Liver (tissue), 9 donors: ENCODE results near the gene PLPP2. TPM values are rescaled to one million over a fixed set of nuclear protein-coding genes. Genes with fewer than 3 reads are reported as not detected.
A peak's percentile ranks its signal among the peaks of the same experiment; 100 is the strongest.

Source experiments
- DNase-seq: peaks from one replicate; pipeline ENCODE4 v3.0.0-alpha.2; 2017; ENCODE audit warnings: low spot score
- H3K27ac ChIP-seq, 2 donors: one replicate each; pipeline ENCODE4 v1.7.0; 2013; ENCODE audit warnings: inconsistent platforms in 2 of 2, low read length in 2 of 2, control low read depth in 1 of 2, low read depth in 1 of 2, mild to moderate bottlenecking in 1 of 2
- H3K27me3 ChIP-seq, 4 donors: one replicate each; pipeline versions ENCODE4 v1.6.1 to v1.7.0; 2013; ENCODE audit warnings: low read length in 3 of 4, inconsistent platforms in 1 of 4, mild to moderate bottlenecking in 1 of 4, moderate library complexity in 1 of 4; ENCODE audit not compliant: control insufficient read depth in 4 of 4, insufficient read depth in 4 of 4
- H3K36me3 ChIP-seq, 4 donors: one replicate each; pipeline versions ENCODE4 v1.6.1 to v1.7.0; 2013; ENCODE audit warnings: low read length in 3 of 4, mild to moderate bottlenecking in 3 of 4, low read depth in 1 of 4, moderate library complexity in 1 of 4; ENCODE audit not compliant: control insufficient read depth in 4 of 4, insufficient read depth in 3 of 4
- H3K4me1 ChIP-seq, 4 donors: one replicate each; pipeline versions ENCODE4 v1.6.1 to v1.7.0; 2013; ENCODE audit warnings: low read length in 3 of 4, mild to moderate bottlenecking in 3 of 4, moderate library complexity in 1 of 4; ENCODE audit not compliant: control insufficient read depth in 4 of 4, insufficient read depth in 4 of 4
- H3K4me3 ChIP-seq, 3 donors: one replicate each; pipeline versions ENCODE4 v1.6.1 to v1.7.0; 2013; ENCODE audit warnings: low read length in 3 of 3, control low read depth in 1 of 3, low read depth in 1 of 3, mild to moderate bottlenecking in 1 of 3
- H3K9ac ChIP-seq, 2 donors: one replicate each; pipeline ENCODE4 v1.7.0; 2013; ENCODE audit warnings: low read length in 2 of 2, mild to moderate bottlenecking in 2 of 2, moderate library complexity in 2 of 2, control low read depth in 1 of 2, low read depth in 1 of 2
- H3K9me3 ChIP-seq, 4 donors: one replicate each; pipeline versions ENCODE4 v1.6.1 to v1.7.0; 2013; ENCODE audit warnings: low read length in 3 of 4; ENCODE audit not compliant: control insufficient read depth in 4 of 4
- EGR1 ChIP-seq, 2 donors: IDR thresholded peaks; 2 replicates each; pipeline ENCODE4 v1.6.1; 2016 to 2018; ENCODE audit warnings: antibody characterized with exemption in 2 of 2, low read depth in 2 of 2
- FOXA1 ChIP-seq: IDR thresholded peaks from 2 replicates; pipeline ENCODE4 v1.6.1; 2016; ENCODE audit warnings: antibody characterized with exemption
- FOXA2 ChIP-seq: IDR thresholded peaks from 2 replicates; pipeline ENCODE4 v1.6.1; 2016; ENCODE audit warnings: antibody characterized with exemption
- GABPA ChIP-seq, 2 donors: IDR thresholded peaks in 1 of 2; conservative IDR thresholded peaks in 1 of 2; 2 replicates each; pipeline ENCODE4 v1.6.1; 2016; ENCODE audit warnings: antibody characterized with exemption in 2 of 2, mild to moderate bottlenecking in 1 of 2, moderate library complexity in 1 of 2
- HNF4A ChIP-seq, 2 donors: conservative IDR thresholded peaks; 2 replicates each; pipeline ENCODE4 v1.6.1; 2016; ENCODE audit warnings: antibody characterized with exemption in 2 of 2, mild to moderate bottlenecking in 2 of 2
- HNF4G ChIP-seq: IDR thresholded peaks from 2 replicates; pipeline ENCODE4 v1.6.1; 2016; ENCODE audit warnings: antibody characterized with exemption
- JUND ChIP-seq, 2 donors: IDR thresholded peaks; 2 replicates each; pipeline ENCODE4 v1.6.1; 2016; ENCODE audit warnings: antibody characterized with exemption in 2 of 2
- NR2F2 ChIP-seq: IDR thresholded peaks from 2 replicates; pipeline ENCODE4 v1.6.1; 2016; ENCODE audit warnings: antibody characterized with exemption
- RAD21 ChIP-seq, 2 donors: IDR thresholded peaks; 2 replicates each; pipeline ENCODE4 v1.6.1; 2016; ENCODE audit warnings: antibody characterized with exemption in 2 of 2, mild to moderate bottlenecking in 2 of 2
- RXRA ChIP-seq, 2 donors: IDR thresholded peaks; 2 replicates each; pipeline ENCODE4 v1.6.1; 2017 to 2018; ENCODE audit warnings: antibody characterized with exemption in 2 of 2, mild to moderate bottlenecking in 1 of 2
- SP1 ChIP-seq: IDR thresholded peaks from 2 replicates; pipeline ENCODE4 v1.6.1; 2018; ENCODE audit warnings: antibody characterized with exemption, mild to moderate bottlenecking
- TAF1 ChIP-seq: conservative IDR thresholded peaks from 2 replicates; pipeline ENCODE4 v1.6.1; 2016; ENCODE audit warnings: antibody characterized with exemption, mild to moderate bottlenecking
- YY1 ChIP-seq: IDR thresholded peaks from 2 replicates; pipeline ENCODE4 v1.6.1; 2016; ENCODE audit warnings: antibody characterized with exemption, mild to moderate bottlenecking
- WGBS: extraction: QIAGEN DNeasy Blood & Tissue Kit; methylation state at CpG from one replicate; pipeline ENCODE4 v1.1.7; 2013; 5-methylcytosine and 5-hydroxymethylcytosine counted together
- polyA plus RNA-seq, 2 donors: library from polyadenylated mRNA; stranded (reverse) in 1 of 2; unstranded in 1 of 2; fragments of 200-250 nt in 1 of 2; fragments of >200 nt in 1 of 2; fragmentation: Nextera tagmentation in 1 of 2; extraction: Ambion mirVana in 1 of 2; gene quantifications; one replicate each; pipeline versions ENCODE4 v1.2.1 to v1.2.3, GENCODE V29; 2013 to 2015
- total RNA-seq, 2 donors: library from RNA; depleted of rRNA; stranded (reverse); fragments of >200 nt; gene quantifications; one replicate each; pipeline ENCODE4 v1.2.3, GENCODE V29; 2014
- TF ChIP-seq, protein P1 (sequence below): IDR thresholded peaks from 2 replicates; pipeline ENCODE4 v1.6.1; 2016; ENCODE audit warnings: antibody characterized with exemption
- TF ChIP-seq, protein P2 (sequence below): IDR thresholded peaks from 2 replicates; pipeline ENCODE4 v1.6.1; 2016; ENCODE audit warnings: antibody characterized with exemption
- TF ChIP-seq, protein P3 (sequence below): IDR thresholded peaks from 2 replicates; pipeline ENCODE4 v1.6.1; 2016; ENCODE audit warnings: antibody characterized with exemption
- TF ChIP-seq, protein P4 (sequence below): fragments of 150-350 bp; IDR thresholded peaks from 2 replicates; pipeline ENCODE4 v1.5.1; 2017; ENCODE audit warnings: improper control_type of control experiment, low read depth, low read length; ENCODE audit not compliant: missing input control
- TF ChIP-seq, protein P5 (sequence below): IDR thresholded peaks from 2 replicates; pipeline ENCODE4 v1.6.1; 2016; ENCODE audit warnings: antibody characterized with exemption, mild to moderate bottlenecking
- donor health status: healthy.
- donor health status: healthy.
- donor health status: healthy.
- donor health status: healthy.
- donor health status: healthy.

PLPP2 gene
- total and polyA plus RNA-seq, 4 donors, result 0.75 to 5.9 (median 2.0) TPM

DNA sequence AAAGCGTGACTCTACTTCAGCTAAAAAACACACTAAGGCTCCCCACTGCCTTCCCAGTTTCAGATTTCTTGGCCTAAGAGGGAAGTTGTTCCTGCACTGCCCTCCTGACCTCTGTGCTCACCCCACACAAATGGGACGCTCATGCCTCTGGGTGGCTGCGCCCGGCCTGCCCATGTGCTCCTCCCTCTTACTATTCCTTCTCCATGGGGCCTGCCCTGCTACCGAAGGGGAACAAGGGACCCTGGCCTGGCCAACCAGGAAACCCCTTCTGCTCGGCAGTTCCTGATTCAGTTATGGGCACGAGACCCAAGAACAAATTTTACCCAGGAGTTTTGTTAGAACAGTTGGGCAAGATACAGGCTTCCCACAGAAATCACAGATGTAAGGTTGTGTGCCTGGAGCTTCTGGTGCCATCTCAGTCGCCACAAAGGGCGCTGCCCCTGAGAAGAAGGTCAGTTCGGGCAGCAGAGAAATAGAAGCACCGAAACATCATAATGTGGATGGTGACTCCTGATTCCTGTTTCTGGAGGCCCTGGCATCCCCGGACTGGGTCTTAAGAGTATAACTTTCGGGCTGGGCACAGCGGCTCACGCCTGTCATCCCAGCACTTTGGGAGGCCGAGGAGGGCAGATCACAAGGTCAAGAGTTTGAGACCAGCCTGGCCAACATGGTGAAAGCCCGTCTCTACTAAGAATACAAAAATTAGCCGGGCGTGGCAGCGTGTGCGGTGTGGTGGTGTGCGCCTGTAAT lies 5.4 kb upstream of the PLPP2 start:
- Histone ChIP-seq H3K9me3 (peaks cover 2 to 8% (median 5%) of the 10 kb centered on the region in 4 donors), H3K27me3 (peaks cover 0 to 14% (median 3%) of the 10 kb centered on the region in 4 donors), H3K27ac (no peak overlapping the region), H3K9ac (no peak overlapping the region), H3K4me3 (no peak overlapping the region), H3K4me1 (peaks cover 0 to 7% (median 1%) of the 10 kb centered on the region in 4 donors), H3K36me3 (no peaks in the 10 kb centered on the region)
- DNase-seq, result peak; percentile 30
- WGBS, result 87% methylated on average over 22 of the region's 22 CpGs
- TF ChIP-seq, protein P1, sequence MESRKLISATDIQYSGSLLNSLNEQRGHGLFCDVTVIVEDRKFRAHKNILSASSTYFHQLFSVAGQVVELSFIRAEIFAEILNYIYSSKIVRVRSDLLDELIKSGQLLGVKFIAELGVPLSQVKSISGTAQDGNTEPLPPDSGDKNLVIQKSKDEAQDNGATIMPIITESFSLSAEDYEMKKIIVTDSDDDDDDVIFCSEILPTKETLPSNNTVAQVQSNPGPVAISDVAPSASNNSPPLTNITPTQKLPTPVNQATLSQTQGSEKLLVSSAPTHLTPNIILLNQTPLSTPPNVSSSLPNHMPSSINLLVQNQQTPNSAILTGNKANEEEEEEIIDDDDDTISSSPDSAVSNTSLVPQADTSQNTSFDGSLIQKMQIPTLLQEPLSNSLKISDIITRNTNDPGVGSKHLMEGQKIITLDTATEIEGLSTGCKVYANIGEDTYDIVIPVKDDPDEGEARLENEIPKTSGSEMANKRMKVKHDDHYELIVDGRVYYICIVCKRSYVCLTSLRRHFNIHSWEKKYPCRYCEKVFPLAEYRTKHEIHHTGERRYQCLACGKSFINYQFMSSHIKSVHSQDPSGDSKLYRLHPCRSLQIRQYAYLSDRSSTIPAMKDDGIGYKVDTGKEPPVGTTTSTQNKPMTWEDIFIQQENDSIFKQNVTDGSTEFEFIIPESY, result no peak
- TF ChIP-seq HNF4G, result no peak
- no peak for TF ChIP-seq FOXA2
- no peak for TF ChIP-seq JUND (IDR thresholded peaks at IDR 0.05)
- no peak for TF ChIP-seq TAF1
- TF ChIP-seq, protein P2, sequence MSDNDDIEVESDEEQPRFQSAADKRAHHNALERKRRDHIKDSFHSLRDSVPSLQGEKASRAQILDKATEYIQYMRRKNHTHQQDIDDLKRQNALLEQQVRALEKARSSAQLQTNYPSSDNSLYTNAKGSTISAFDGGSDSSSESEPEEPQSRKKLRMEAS, result no peak
- TF ChIP-seq, protein P3, sequence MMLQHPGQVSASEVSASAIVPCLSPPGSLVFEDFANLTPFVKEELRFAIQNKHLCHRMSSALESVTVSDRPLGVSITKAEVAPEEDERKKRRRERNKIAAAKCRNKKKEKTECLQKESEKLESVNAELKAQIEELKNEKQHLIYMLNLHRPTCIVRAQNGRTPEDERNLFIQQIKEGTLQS, result no peak
- TF ChIP-seq NR2F2, result no peak
- no peak for TF ChIP-seq GABPA (IDR thresholded peaks at IDR 0.05 in 1 of 2, conservative IDR thresholded peaks at IDR 0.05 in 1 of 2)
- no peak for TF ChIP-seq HNF4A (conservative IDR thresholded peaks at IDR 0.05)
- TF ChIP-seq, protein P4, sequence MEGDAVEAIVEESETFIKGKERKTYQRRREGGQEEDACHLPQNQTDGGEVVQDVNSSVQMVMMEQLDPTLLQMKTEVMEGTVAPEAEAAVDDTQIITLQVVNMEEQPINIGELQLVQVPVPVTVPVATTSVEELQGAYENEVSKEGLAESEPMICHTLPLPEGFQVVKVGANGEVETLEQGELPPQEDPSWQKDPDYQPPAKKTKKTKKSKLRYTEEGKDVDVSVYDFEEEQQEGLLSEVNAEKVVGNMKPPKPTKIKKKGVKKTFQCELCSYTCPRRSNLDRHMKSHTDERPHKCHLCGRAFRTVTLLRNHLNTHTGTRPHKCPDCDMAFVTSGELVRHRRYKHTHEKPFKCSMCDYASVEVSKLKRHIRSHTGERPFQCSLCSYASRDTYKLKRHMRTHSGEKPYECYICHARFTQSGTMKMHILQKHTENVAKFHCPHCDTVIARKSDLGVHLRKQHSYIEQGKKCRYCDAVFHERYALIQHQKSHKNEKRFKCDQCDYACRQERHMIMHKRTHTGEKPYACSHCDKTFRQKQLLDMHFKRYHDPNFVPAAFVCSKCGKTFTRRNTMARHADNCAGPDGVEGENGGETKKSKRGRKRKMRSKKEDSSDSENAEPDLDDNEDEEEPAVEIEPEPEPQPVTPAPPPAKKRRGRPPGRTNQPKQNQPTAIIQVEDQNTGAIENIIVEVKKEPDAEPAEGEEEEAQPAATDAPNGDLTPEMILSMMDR, result no peak
- no peak for TF ChIP-seq RXRA (IDR thresholded peaks at IDR 0.05)
- TF ChIP-seq, protein P5, sequence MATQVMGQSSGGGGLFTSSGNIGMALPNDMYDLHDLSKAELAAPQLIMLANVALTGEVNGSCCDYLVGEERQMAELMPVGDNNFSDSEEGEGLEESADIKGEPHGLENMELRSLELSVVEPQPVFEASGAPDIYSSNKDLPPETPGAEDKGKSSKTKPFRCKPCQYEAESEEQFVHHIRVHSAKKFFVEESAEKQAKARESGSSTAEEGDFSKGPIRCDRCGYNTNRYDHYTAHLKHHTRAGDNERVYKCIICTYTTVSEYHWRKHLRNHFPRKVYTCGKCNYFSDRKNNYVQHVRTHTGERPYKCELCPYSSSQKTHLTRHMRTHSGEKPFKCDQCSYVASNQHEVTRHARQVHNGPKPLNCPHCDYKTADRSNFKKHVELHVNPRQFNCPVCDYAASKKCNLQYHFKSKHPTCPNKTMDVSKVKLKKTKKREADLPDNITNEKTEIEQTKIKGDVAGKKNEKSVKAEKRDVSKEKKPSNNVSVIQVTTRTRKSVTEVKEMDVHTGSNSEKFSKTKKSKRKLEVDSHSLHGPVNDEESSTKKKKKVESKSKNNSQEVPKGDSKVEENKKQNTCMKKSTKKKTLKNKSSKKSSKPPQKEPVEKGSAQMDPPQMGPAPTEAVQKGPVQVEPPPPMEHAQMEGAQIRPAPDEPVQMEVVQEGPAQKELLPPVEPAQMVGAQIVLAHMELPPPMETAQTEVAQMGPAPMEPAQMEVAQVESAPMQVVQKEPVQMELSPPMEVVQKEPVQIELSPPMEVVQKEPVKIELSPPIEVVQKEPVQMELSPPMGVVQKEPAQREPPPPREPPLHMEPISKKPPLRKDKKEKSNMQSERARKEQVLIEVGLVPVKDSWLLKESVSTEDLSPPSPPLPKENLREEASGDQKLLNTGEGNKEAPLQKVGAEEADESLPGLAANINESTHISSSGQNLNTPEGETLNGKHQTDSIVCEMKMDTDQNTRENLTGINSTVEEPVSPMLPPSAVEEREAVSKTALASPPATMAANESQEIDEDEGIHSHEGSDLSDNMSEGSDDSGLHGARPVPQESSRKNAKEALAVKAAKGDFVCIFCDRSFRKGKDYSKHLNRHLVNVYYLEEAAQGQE, result no peak
- TF ChIP-seq EGR1 (IDR thresholded peaks at IDR 0.05; ENCODE audit: low read depth in 2 of 2), result no peak
- TF ChIP-seq YY1, result no peak
- no peak for TF ChIP-seq FOXA1
- TF ChIP-seq SP1, result no peak
- no peak for TF ChIP-seq RAD21 (IDR thresholded peaks at IDR 0.05)
